COLO668 (cell line): Measurements from ENCODE around the gene PCDHGB7.
"Not testable (repeated sequence)": the region's sequence is repeated elsewhere in the genome, so short reads cannot be mapped to it uniquely, and the experiment has no call there.

ENCODE experiments used
- DNase-seq: peaks from one replicate; lab custom pipeline; 2025; ENCODE audit not compliant: unreplicated experiment; lab: John Stamatoyannopoulos, UW

The PCDHGB7 gene

GRCh38 chr5:141417494-141418172, at the start of gene PCDHGB7:
PCDHGB7 (plus strand) TSS chr5:141417677; CDS start chr5:141417860, 183 bp downstream.
- DNase-seq, result not testable (repeated sequence)

- no peak for DNase-seq
Measured at GRCh38 chr5:141369994-141370848, 47.3 kb upstream of the PCDHGB7 start, which contains the start of gene PCDHGB3. PCDHGB3 (plus strand) TSS chr5:141370242; CDS start chr5:141370395, 153 bp downstream.

- DNase-seq, result no peak
Measured at GRCh38 chr5:141371572-141372475, 45.7 kb upstream of the PCDHGB7 start.

GRCh38 chr5:141373673-141374317, 43.7 kb upstream of the PCDHGB7 start, which contains the start of gene PCDHGA6:
PCDHGA6 (plus strand) TSS chr5:141373891; CDS start chr5:141374084, 193 bp downstream.
- no peak for DNase-seq

- no peak for DNase-seq
Measured at GRCh38 chr5:141374627-141375026, 42.9 kb upstream of the PCDHGB7 start.

GRCh38 chr5:141375444-141376155, 41.9 kb upstream of the PCDHGB7 start:
- DNase-seq, result not testable (repeated sequence)

GRCh38 chr5:141382469-141383294, 34.8 kb upstream of the PCDHGB7 start, which contains the start of gene PCDHGA7:
PCDHGA7 (plus strand) TSS chr5:141382742; CDS start chr5:141382900, 158 bp downstream.
- DNase-seq, result no peak

GRCh38 chr5:141383345-141383744, 34.1 kb upstream of the PCDHGB7 start:
- no peak for DNase-seq

GRCh38 chr5:141384471-141385267, 32.8 kb upstream of the PCDHGB7 start:
- no peak for DNase-seq

GRCh38 chr5:141387557-141388311, 29.7 kb upstream of the PCDHGB7 start, which contains the start of gene PCDHGB4:
PCDHGB4 (plus strand) TSS chr5:141387698; CDS start chr5:141387885, 187 bp downstream.
- not testable (repeated sequence) for DNase-seq

- no peak for DNase-seq
Measured at GRCh38 chr5:141388661-141389060, 28.8 kb upstream of the PCDHGB7 start.

- DNase-seq, result no peak
Measured at GRCh38 chr5:141389153-141390042, 28.1 kb upstream of the PCDHGB7 start.

GRCh38 chr5:141392429-141393198, 24.9 kb upstream of the PCDHGB7 start, which contains the start of gene PCDHGA8:
PCDHGA8 (plus strand) TSS chr5:141392633; CDS start chr5:141392814, 181 bp downstream.
- DNase-seq, result no peak

GRCh38 chr5:141393267-141393666, 24.2 kb upstream of the PCDHGB7 start:
- no peak for DNase-seq
